Heart right ventricle (tissue), 16 donors: ENCODE results near the gene EBF3. TPM values are rescaled to one million over a fixed set of nuclear protein-coding genes. Genes with fewer than 3 reads are reported as not detected.

ENCODE experiments used
- ATAC-seq, 8 donors: fragments of 200-7000 bp; cut with Tn5 transposase; one replicate each; pipeline ENCODE4 v1.9.1; 2020; ENCODE audit warnings: mild to moderate bottlenecking in 8 of 8, moderate library complexity in 8 of 8, moderate number of reproducible peaks in 1 of 8
- DNase-seq, 2 donors: peaks; one replicate each; pipeline ENCODE4 v3.0.0-alpha.2; 2020
- H3K27ac ChIP-seq, 10 donors: fragments of 200-600 bp; sonication (generic) in 2 of 10; one replicate each; pipeline versions ENCODE4 v1.5.0 to v1.8.0; 2020 to 2022; ENCODE audit warnings: mild to moderate bottlenecking in 3 of 10
- H3K27me3 ChIP-seq, 7 donors: fragments of 200-600 bp; one replicate each; pipeline ENCODE4 v1.8.0; 2021 to 2022; ENCODE audit warnings: mild to moderate bottlenecking in 2 of 7
- H3K36me3 ChIP-seq, 9 donors: fragments of 200-600 bp; sonication (generic) in 1 of 9; one replicate each; pipeline versions ENCODE4 v1.5.0 to v1.8.0; 2020 to 2022; ENCODE audit warnings: mild to moderate bottlenecking in 2 of 9
- H3K4me1 ChIP-seq, 9 donors: fragments of 200-600 bp; sonication (generic) in 1 of 9; one replicate each; pipeline versions ENCODE4 v1.5.0 to v1.8.0; 2020 to 2022; ENCODE audit warnings: mild to moderate bottlenecking in 4 of 9
- H3K4me3 ChIP-seq, 10 donors: fragments of 200-600 bp; sonication (generic) in 2 of 10; one replicate each; pipeline versions ENCODE4 v1.5.0 to v1.8.0; 2020 to 2022; ENCODE audit warnings: mild to moderate bottlenecking in 7 of 10, moderate library complexity in 2 of 10
- H3K9me3 ChIP-seq, 11 donors: fragments of 200-600 bp in 10 of 11; sonication (generic) in 2 of 11; one replicate each; pipeline versions ENCODE4 v1.5.0 to v1.8.0; 2013 to 2022; ENCODE audit warnings: mild to moderate bottlenecking in 2 of 11, control low read depth in 1 of 11, moderate library complexity in 1 of 11
- WGBS, 2 donors: extraction: QIAGEN DNeasy Blood & Tissue Kit; methylation state at CpG; one replicate each; pipeline ENCODE4 v1.1.7; 2013; ENCODE audit warnings: inconsistent platforms in 1 of 2; 5-methylcytosine and 5-hydroxymethylcytosine counted together
- intact Hi-C, 10 donors: fragments of 100-400 bp; cut with DNase I; formaldehyde crosslinking; loops; one replicate each; pipeline versions ENCODE4 v1.11.1 to v1.14.2; 2022
- polyA plus RNA-seq, 2 donors: library from polyadenylated mRNA; stranded (reverse); fragments of 200-250 nt; gene quantifications; one replicate each; pipeline ENCODE4 v1.2.3, GENCODE V29; 2013
- total RNA-seq, 10 donors: library from RNA; stranded (reverse); fragmentation: NEBNext Ultra II Directional in 3 of 10; extraction: Animal tissue kit (Norgen Biotek cat#: 25700) in 3 of 10; gene quantifications; one replicate each; pipeline versions ENCODE4 v1.2.1 to v1.2.4, GENCODE V29; 2021 to 2023
- TF ChIP-seq, protein P1 (sequence below), 9 donors: fragments of 200-600 bp; sonication (generic) in 2 of 9; IDR thresholded peaks; one replicate each; pipeline versions ENCODE4 v1.5.0 to v1.8.0; 2021 to 2022; ENCODE audit warnings: antibody characterized with exemption in 9 of 9, mild to moderate bottlenecking in 5 of 9, moderate library complexity in 1 of 9
- donor health status: Arrhythmogenic right ventricular cardiomyopathy.
- donor health status: ischemic (EF 13 %, LVEDD 7.1; RV severe dilation, severe dysfunction).
- donor health status: healthy with polysubstance abuse.
- donor health status: DM: no; HTN: yes; CAD: no.
- donor health status: DM: no; HTN: no; CAD: no.
- donor health status: ischemic (EF 25% LVEDD 6.9; RV normal size, moderate dysfunction).
- donor health status: ischemic (EF 25% LVEDD 5.7; RV mildly dilated, moderate dysfunction).
- donor health status: healthy.
- donor health status: DM: yes; HTN: yes; CAD: no.
- donor health status: Ischemic cardiomyopathy.
- donor health status: ischemic (EF 35%, LVEDD 5.7; RV mildly dilated, moderate dysfunction).
- donor health status: nonischemic (EF 11% LVEDD 7.7; RV severe dilation, severe dysfunction).
- donor health status: DM: yes; HTN: yes; CAD: no.
- donor health status: PGD.
- donor health status: ischemic (EF 29% LVEDD 5.4; RV normal size, mild dysfunction).
- donor health status: nonischemic (EF 23%, LVEDD 6.1; RV moderate dilation, normal function).

EBF3 gene
- total and polyA plus RNA-seq, 12 donors: 3.9 to 12.2 (median 5.6) TPM

DNA sequence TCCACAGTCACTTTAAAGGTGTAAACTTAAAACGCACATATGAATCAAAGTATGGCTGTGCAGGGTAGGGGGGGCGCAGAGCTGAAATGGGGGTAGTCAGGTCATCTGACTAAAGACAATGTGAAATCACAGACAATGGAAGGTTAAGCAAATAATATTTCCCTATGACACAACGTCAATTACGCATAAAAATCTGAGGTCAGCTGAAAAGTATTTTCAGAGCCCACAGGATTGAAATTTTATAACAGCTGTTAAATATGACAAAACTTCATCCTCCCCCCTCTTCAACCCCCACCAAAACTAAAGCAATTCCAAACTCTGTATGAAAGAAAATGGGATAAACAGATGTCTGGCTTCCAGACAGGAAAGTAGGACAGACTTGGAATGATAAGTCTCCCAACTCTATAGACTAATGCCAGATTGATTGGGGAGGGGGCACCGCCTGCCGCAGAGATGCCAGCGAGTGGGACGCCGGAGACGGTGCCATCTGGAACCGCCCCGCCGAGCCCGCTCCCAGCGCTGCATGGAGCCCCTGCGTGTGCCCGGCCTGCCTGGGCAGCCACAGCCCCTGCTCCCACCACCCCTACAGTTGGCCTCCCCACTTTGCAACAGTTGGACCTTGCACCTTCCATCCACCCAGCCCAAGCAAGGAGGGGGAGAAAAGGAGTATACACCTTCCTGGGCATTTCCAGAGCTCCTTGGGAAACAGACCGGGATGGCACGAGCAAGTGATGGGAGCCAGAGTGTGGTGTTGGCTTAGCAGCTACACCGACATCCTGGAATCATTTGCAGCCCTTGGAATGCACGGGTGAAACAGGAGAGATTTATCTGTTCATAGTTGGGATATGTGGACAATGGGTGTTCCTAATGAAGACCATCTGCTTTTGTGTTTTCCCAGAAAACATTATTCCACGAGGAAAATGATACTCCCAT is 10.7 kb downstream of the EBF3 start:
- 42 to 55% methylated on average over 22 of the region's 22 CpGs for WGBS, 2 donors
- peaks cover 0 to 39% (median 26%) of the 10 kb centered on the region in 7 donors for H3K27me3 ChIP-seq
- peak overlapping the region; percentile 81 to 94 (median 87) for H3K27ac ChIP-seq
- H3K9me3 ChIP-seq: no peaks in the 10 kb centered on the region
- H3K4me1 ChIP-seq: peaks cover 25 to 91% (median 59%) of the 10 kb centered on the region in 9 donors
- DNase-seq (no peak), ATAC-seq (peak; percentile 46 to 76 (median 62))
- TF ChIP-seq, protein P1, sequence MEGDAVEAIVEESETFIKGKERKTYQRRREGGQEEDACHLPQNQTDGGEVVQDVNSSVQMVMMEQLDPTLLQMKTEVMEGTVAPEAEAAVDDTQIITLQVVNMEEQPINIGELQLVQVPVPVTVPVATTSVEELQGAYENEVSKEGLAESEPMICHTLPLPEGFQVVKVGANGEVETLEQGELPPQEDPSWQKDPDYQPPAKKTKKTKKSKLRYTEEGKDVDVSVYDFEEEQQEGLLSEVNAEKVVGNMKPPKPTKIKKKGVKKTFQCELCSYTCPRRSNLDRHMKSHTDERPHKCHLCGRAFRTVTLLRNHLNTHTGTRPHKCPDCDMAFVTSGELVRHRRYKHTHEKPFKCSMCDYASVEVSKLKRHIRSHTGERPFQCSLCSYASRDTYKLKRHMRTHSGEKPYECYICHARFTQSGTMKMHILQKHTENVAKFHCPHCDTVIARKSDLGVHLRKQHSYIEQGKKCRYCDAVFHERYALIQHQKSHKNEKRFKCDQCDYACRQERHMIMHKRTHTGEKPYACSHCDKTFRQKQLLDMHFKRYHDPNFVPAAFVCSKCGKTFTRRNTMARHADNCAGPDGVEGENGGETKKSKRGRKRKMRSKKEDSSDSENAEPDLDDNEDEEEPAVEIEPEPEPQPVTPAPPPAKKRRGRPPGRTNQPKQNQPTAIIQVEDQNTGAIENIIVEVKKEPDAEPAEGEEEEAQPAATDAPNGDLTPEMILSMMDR (IDR thresholded peaks at IDR 0.05): no peak
- H3K36me3 ChIP-seq: peaks cover 0 to 8% (median 0%) of the 10 kb centered on the region in 9 donors
- intact Hi-C loops: loop anchor here in 1 of 10 donors (10.0 kb wide), 1 partner anchor 1029 kb away; no protein-coding TSS in a partner anchor
- H3K4me3 ChIP-seq: peak overlapping the region in 8 of 10 donors; percentile 15 to 83 (median 54)

GRCh38 chr10:129952378-129953118 is 11.5 kb downstream of the EBF3 start:
- Histone ChIP-seq H3K4me3 (peak overlapping the region in 4 of 10 donors; percentile 5 to 83 (median 44)), H3K36me3 (peaks cover 0 to 8% (median 0%) of the 10 kb centered on the region in 9 donors), H3K27ac (peak overlapping the region; percentile 81 to 94 (median 87)), H3K9me3 (no peaks in the 10 kb centered on the region), H3K4me1 (peaks cover 25 to 92% (median 52%) of the 10 kb centered on the region in 9 donors), H3K27me3 (peaks cover 0 to 31% (median 18%) of the 10 kb centered on the region in 7 donors)
- ATAC-seq (no peak), DNase-seq (no peak)
- TF ChIP-seq, protein P1 (IDR thresholded peaks at IDR 0.05): no peak
- 51 to 56% methylated on average over 13 of the region's 13 CpGs for WGBS, 2 donors
- intact Hi-C loops: loop anchor here in 1 of 10 donors (10.0 kb wide), 1 partner anchor 1028 kb away; no protein-coding TSS in a partner anchor

GRCh38 chr10:129951970-129952265 is 12.2 kb downstream of the EBF3 start:
- H3K9me3 ChIP-seq: no peaks in the 10 kb centered on the region
- DNase-seq: no peak
- ATAC-seq: no peak
- TF ChIP-seq, protein P1 (IDR thresholded peaks at IDR 0.05): no peak
- H3K36me3 ChIP-seq: peaks cover 0 to 5% (median 0%) of the 10 kb centered on the region in 9 donors
- H3K27me3 ChIP-seq: peaks cover 0 to 25% (median 12%) of the 10 kb centered on the region in 7 donors
- intact Hi-C loops: loop anchor here in 1 of 10 donors (10.0 kb wide), 1 partner anchor 1027 kb away; no protein-coding TSS in a partner anchor
- H3K27ac ChIP-seq: peak overlapping the region; percentile 39 to 94 (median 87)
- H3K4me1 ChIP-seq: peaks cover 28 to 92% (median 55%) of the 10 kb centered on the region in 9 donors
- WGBS, 2 donors: 83 to 92% methylated on average over 4 of the region's 4 CpGs
- H3K4me3 ChIP-seq: no peak overlapping the region
